NCI-H1092 treated with DMSO at 0.1 percent for 48 hours (cell line): ENCODE data around the gene SGTA.
"Not testable (repeated sequence)": the region's sequence is repeated elsewhere in the genome, so short reads cannot be mapped to it uniquely, and the experiment has no call there.

Experiments
- DNase-seq: peaks from one replicate; lab custom pipeline; 2025; lab: John Stamatoyannopoulos, UW

SGTA gene

GRCh38 chr19:2782936-2783780 lies at the start of gene SGTA:
TSS of gene SGTA (minus strand) at chr19:2783273. CDS start at chr19:2769068, 14,205 bp downstream.
- peak; percentile 99 for DNase-seq

- DNase-seq = no peak
Measured at GRCh38 chr19:2827840-2828489, 44.9 kb upstream of the SGTA start.

- DNase-seq = no peak
Measured at GRCh38 chr19:2827022-2827421, 43.9 kb upstream of the SGTA start.

- no peak for DNase-seq
Measured at GRCh38 chr19:2824129-2824528, 41.1 kb upstream of the SGTA start.

GRCh38 chr19:2823646-2824045 lies 40.6 kb upstream of the SGTA start:
- DNase-seq = no peak

- DNase-seq = no peak
Measured at GRCh38 chr19:2822846-2823245, 39.8 kb upstream of the SGTA start.

GRCh38 chr19:2820112-2820702 lies 37.1 kb upstream of the SGTA start:
- no peak for DNase-seq

GRCh38 chr19:2819540-2820111 lies 36.6 kb upstream of the SGTA start, which contains the start of gene ZNF554:
TSS of gene ZNF554 (plus strand) at chr19:2819868. CDS start at chr19:2820072, 204 bp downstream.
- DNase-seq = peak; percentile 96

- DNase-seq = not testable (repeated sequence)
Measured at GRCh38 chr19:2817237-2817829, 34.3 kb upstream of the SGTA start.

GRCh38 chr19:2816641-2817040 lies 33.6 kb upstream of the SGTA start:
- DNase-seq = no peak

GRCh38 chr19:2815923-2816322 lies 32.9 kb upstream of the SGTA start:
- no peak for DNase-seq

- DNase-seq = no peak
Measured at GRCh38 chr19:2815191-2815614, 32.1 kb upstream of the SGTA start.

- no peak for DNase-seq
Measured at GRCh38 chr19:2814426-2814825, 31.4 kb upstream of the SGTA start.

- no peak for DNase-seq
Measured at GRCh38 chr19:2813235-2814160, 30.4 kb upstream of the SGTA start.

- no peak for DNase-seq
Measured at GRCh38 chr19:2812414-2813234, 29.6 kb upstream of the SGTA start.

- no peak for DNase-seq
Measured at GRCh38 chr19:2811735-2812413, 28.8 kb upstream of the SGTA start.

GRCh38 chr19:2811221-2811722 lies 28.2 kb upstream of the SGTA start:
- DNase-seq = no peak

- DNase-seq = no peak
Measured at GRCh38 chr19:2810141-2811091, 27.3 kb upstream of the SGTA start.
